Ovary (tissue), 9 donors: ENCODE results near the gene GPR171. TPM values are rescaled to one million over a fixed set of nuclear protein-coding genes. Genes with fewer than 3 reads are reported as not detected.

Experiments used
- DNase-seq, 5 donors: peaks; one replicate each; pipeline ENCODE4 v3.0.0-alpha.2; 2019 to 2020
- H3K27ac ChIP-seq, 2 donors: fragments of 200-600 bp; one replicate each; pipeline versions ENCODE4 v1.5.1 to v1.8.0; 2019 to 2022
- H3K27me3 ChIP-seq: fragments of 200-600 bp; one replicate; pipeline ENCODE4 v1.8.0; 2022
- H3K36me3 ChIP-seq: fragments of 200-600 bp; sonication (generic); one replicate; pipeline ENCODE4 v1.5.1; 2019
- H3K4me1 ChIP-seq: one replicate; pipeline ENCODE4 v1.8.1; 2013; ENCODE audit warnings: mild to moderate bottlenecking, moderate library complexity; ENCODE audit not compliant: insufficient read depth
- H3K4me3 ChIP-seq: fragments of 200-600 bp; sonication (generic); one replicate; pipeline ENCODE4 v1.5.1; 2017
- H3K9me3 ChIP-seq, 2 donors: fragments of 200-600 bp in 1 of 2; sonication (generic) in 1 of 2; one replicate each; pipeline versions ENCODE4 v1.5.1 to v1.8.1; 2013 to 2019; ENCODE audit warnings: mild to moderate bottlenecking in 1 of 2, moderate library complexity in 1 of 2
- CTCF ChIP-seq, 3 donors: fragments of 450-650 bp in 2 of 3; fragments of 200-600 bp in 1 of 3; IDR thresholded peaks; one replicate each; pipeline versions ENCODE4 v1.5.1 to v1.8.0; 2016 to 2022; ENCODE audit warnings: antibody characterized with exemption in 3 of 3, mild to moderate bottlenecking in 1 of 3
- EP300 ChIP-seq: sonication (generic); formaldehyde crosslinking; IDR thresholded peaks from one replicate; pipeline ENCODE4 v1.6.1; 2017; ENCODE audit warnings: antibody characterized with exemption
- POLR2A ChIP-seq: fragments of 450-650 bp; IDR thresholded peaks from one replicate; pipeline ENCODE4 v1.6.1; 2017; ENCODE audit warnings: antibody characterized with exemption, mild to moderate bottlenecking, moderate library complexity
- WGBS, 3 donors: extraction: QIAGEN DNeasy Blood & Tissue Kit in 1 of 3; methylation state at CpG; one replicate each; pipeline versions ENCODE4 v1.1.5 to v1.1.7; 2013 to 2017; 5-methylcytosine and 5-hydroxymethylcytosine counted together
- intact Hi-C, 4 donors: fragments of 100-400 bp; cut with DNase I; formaldehyde crosslinking; loops; one replicate each; pipeline versions ENCODE4 v1.11.0 to v1.15.1; 2022 to 2023
- polyA plus RNA-seq, 2 donors: library from polyadenylated mRNA; stranded (reverse); fragments of 200-250 nt in 1 of 2; fragments of 350-450 nt in 1 of 2; fragmentation: Illumina TruSeq in 1 of 2; extraction: RNeasy Lipid Tissue Mini Kit (QIAGEN cat#74804) in 1 of 2; gene quantifications; one replicate each; pipeline ENCODE4 v1.2.3, GENCODE V29; 2013 to 2014
- total RNA-seq, 7 donors: library from RNA; depleted of rRNA in 2 of 7; stranded (reverse); fragments of >200 nt in 2 of 7; fragmentation: NEBNext Ultra II Directional in 3 of 7; extraction: Animal tissue kit (Norgen Biotek cat#: 25700) in 3 of 7; gene quantifications; one replicate each; pipeline versions ENCODE4 v1.1.0 to v1.2.4, GENCODE V29; 2016 to 2023
- donor health status: DM: no; HTN: no; CAD: no; lungs with moderate emphysema.
- donor health status: DM: no; HTN: no; CAD: no.
- donor health status: Bipolar disorder and iron deficiency.
- donor health status: DM: yes; HTN: yes; CAD: no.
- donor health status: DM: no; HTN: no; CAD: no.
- donor health status: DM: yes; HTN: yes; CAD: no.

Gene GPR171
- total and polyA plus RNA-seq, 9 donors, result 0.21 to 2.6 (median 0.85) TPM; not detected in 3

- H3K4me1 ChIP-seq, result peaks cover 3% of the 10 kb centered on the region
- TF ChIP-seq EP300 (no peak), POLR2A (no peak), CTCF (IDR thresholded peaks at IDR 0.05) (no peak)
- intact Hi-C loops, result loop anchor here in 3 of 4 donors (5.0 to 10.0 kb wide), 2 partner anchors 57 to 59 kb away; no protein-coding TSS in a partner anchor
- WGBS, 3 donors, result 80 to 89% (median 87%) methylated on average over 9 of the region's 9 CpGs
- H3K36me3 ChIP-seq, result no peaks in the 10 kb centered on the region
- no peak overlapping the region for H3K27ac ChIP-seq
- no peaks in the 10 kb centered on the region for H3K27me3 ChIP-seq
- H3K4me3 ChIP-seq, result no peak overlapping the region
- DNase-seq, result no peak
- H3K9me3 ChIP-seq, result no peaks in the 10 kb centered on the region
Measured at GRCh38 chr3:151225040-151225975, 22.3 kb upstream of the GPR171 start.

GRCh38 chr3:151224268-151224866 lies 21.4 kb upstream of the GPR171 start:
- Histone ChIP-seq H3K4me3 (no peak overlapping the region), H3K4me1 (peaks cover 3% of the 10 kb centered on the region), H3K9me3 (no peaks in the 10 kb centered on the region), H3K36me3 (no peaks in the 10 kb centered on the region), H3K27ac (no peak overlapping the region), H3K27me3 (no peaks in the 10 kb centered on the region)
- intact Hi-C loops, result loop anchor here in 1 of 4 donors (10.0 kb wide), 1 partner anchor 60 kb away; no protein-coding TSS in a partner anchor
- WGBS, 3 donors, result 68 to 83% (median 75%) methylated on average over 4 of the region's 4 CpGs
- TF ChIP-seq EP300, result no peak
- no peak for TF ChIP-seq POLR2A
- TF ChIP-seq CTCF (IDR thresholded peaks at IDR 0.05), result no peak
- DNase-seq, result no peak

GRCh38 chr3:151219056-151219455 lies 16.0 kb upstream of the GPR171 start:
- Histone ChIP-seq H3K9me3 (no peaks in the 10 kb centered on the region), H3K36me3 (no peaks in the 10 kb centered on the region), H3K4me1 (no peaks in the 10 kb centered on the region), H3K27me3 (no peaks in the 10 kb centered on the region), H3K27ac (no peak overlapping the region), H3K4me3 (no peak overlapping the region)
- intact Hi-C loops, result no loop called here
- TF ChIP-seq CTCF (IDR thresholded peaks at IDR 0.05), result no peak
- TF ChIP-seq EP300, result no peak
- no peak for TF ChIP-seq POLR2A
- no peak for DNase-seq
- WGBS, 3 donors, result 47 to 66% (median 49%) methylated on average over 1 of the region's 1 CpG

- H3K4me1 ChIP-seq, result no peaks in the 10 kb centered on the region
- no peaks in the 10 kb centered on the region for H3K9me3 ChIP-seq
- no peaks in the 10 kb centered on the region for H3K36me3 ChIP-seq
- no peak overlapping the region for H3K27ac ChIP-seq
- WGBS, 3 donors, result 24 to 36% (median 28%) methylated on average over 1 of the region's 1 CpG
- H3K4me3 ChIP-seq, result no peak overlapping the region
- intact Hi-C loops, result no loop called here
- DNase-seq, result no peak
- H3K27me3 ChIP-seq, result no peaks in the 10 kb centered on the region
- TF ChIP-seq POLR2A, result no peak
- no peak for TF ChIP-seq CTCF (IDR thresholded peaks at IDR 0.05)
- no peak for TF ChIP-seq EP300
Measured at GRCh38 chr3:151218136-151218535, 15.1 kb upstream of the GPR171 start.
